DND-41 (cell line): ENCODE results near the gene DHRS7B.

ENCODE experiments used
- ATAC-seq: fragments of 200-7000 bp; cut with Tn5 transposase; 3 replicates; pipeline ENCODE4 v1.9.1; 2021; ENCODE audit warnings: low read depth; ENCODE audit not compliant: insufficient read depth
- DNase-seq: peaks from one replicate; pipeline ENCODE4 v3.0.0-alpha.2; 2020
- H2AFZ ChIP-seq: 2 replicates; pipeline ENCODE4 v1.6.0; 2012; ENCODE audit warnings: low read depth, low read length
- H3K27ac ChIP-seq: 2 replicates; pipeline ENCODE4 v1.5.1; 2012; ENCODE audit warnings: low read length, inconsistent platforms
- H3K27me3 ChIP-seq: fragments of 200-600 bp; sonication (generic); 2 replicates; pipeline ENCODE4 v1.6.0; 2012; ENCODE audit warnings: low read length, mild to moderate bottlenecking, inconsistent platforms; ENCODE audit not compliant: insufficient read depth, poor library complexity
- H3K36me3 ChIP-seq: 2 replicates; pipeline ENCODE4 v1.5.1; 2012; ENCODE audit warnings: low read length, inconsistent platforms; ENCODE audit not compliant: insufficient read depth
- H3K4me1 ChIP-seq: 2 replicates; pipeline ENCODE4 v1.5.1; 2012; ENCODE audit warnings: mild to moderate bottlenecking, low read length; ENCODE audit not compliant: insufficient read depth
- H3K4me2 ChIP-seq: 2 replicates; pipeline ENCODE4 v1.6.0; 2012; ENCODE audit warnings: mild to moderate bottlenecking, moderate library complexity, low read length, inconsistent platforms; ENCODE audit not compliant: insufficient read depth
- H3K4me3 ChIP-seq, 2 experiments: fragments of 200-600 bp in 1 of 2; shearing (Covaris generic) in 1 of 2; 2 replicates each; pipeline ENCODE4 v1.5.1; 2012 to 2016; ENCODE audit warnings: inconsistent platforms in 2 of 2, low read length in 2 of 2, mild to moderate bottlenecking in 2 of 2, low read depth in 1 of 2, moderate library complexity in 1 of 2
- H3K79me2 ChIP-seq: 2 replicates; pipeline ENCODE4 v1.6.0; 2012; ENCODE audit warnings: low read length, inconsistent platforms; ENCODE audit not compliant: insufficient read depth
- H3K9ac ChIP-seq: 2 replicates; pipeline ENCODE4 v1.6.0; 2012; ENCODE audit warnings: low read depth, mild to moderate bottlenecking, inconsistent platforms, low read length, moderate library complexity
- H3K9me3 ChIP-seq: 2 replicates; pipeline ENCODE4 v1.5.1; 2012; ENCODE audit warnings: low read length, moderate library complexity, mild to moderate bottlenecking, inconsistent platforms; ENCODE audit not compliant: insufficient read depth, severe bottlenecking
- H4K20me1 ChIP-seq: 2 replicates; pipeline ENCODE4 v1.6.0; 2012; ENCODE audit warnings: low read length; ENCODE audit not compliant: insufficient read depth
- EZH2 ChIP-seq: IDR thresholded peaks from 3 replicates; pipeline ENCODE4 v1.6.1; 2012; ENCODE audit warnings: borderline replicate concordance, low read depth, mild to moderate bottlenecking, moderate library complexity, low read length, inconsistent platforms; ENCODE audit not compliant: severe bottlenecking
- TF ChIP-seq, protein P1 (sequence below): IDR thresholded peaks from 2 replicates; pipeline ENCODE4 v1.5.1; 2012; ENCODE audit warnings: borderline replicate concordance, low read length, moderate library complexity, mild to moderate bottlenecking; ENCODE audit not compliant: poor library complexity, severe bottlenecking; ENCODE audit errors: extremely low read depth

The DHRS7B gene

DNA sequence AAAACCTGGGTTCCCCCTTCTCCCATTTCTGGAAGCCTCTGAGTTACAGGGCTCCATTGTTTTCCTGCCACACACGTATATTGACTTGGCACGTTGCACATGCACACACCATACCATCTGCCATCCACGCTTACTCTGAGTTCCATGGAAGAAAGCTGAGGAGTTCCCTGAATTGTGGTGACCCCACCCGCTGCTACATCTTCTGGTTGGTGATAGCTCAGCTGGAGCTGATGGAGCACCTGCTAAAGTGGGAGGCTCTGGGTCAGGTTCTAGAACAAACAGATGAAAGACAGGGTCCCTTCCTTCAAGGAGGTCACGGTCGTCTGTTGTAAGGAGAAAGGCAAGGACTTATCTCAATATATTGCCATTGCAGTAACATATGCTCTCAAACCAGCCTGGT, 46.1 kb downstream of the DHRS7B start:
- Histone ChIP-seq H4K20me1 (peaks cover 11% of the 10 kb centered on the region; the same call in 1 of the 2 replicates), H2AFZ (no peak overlapping the region), H3K27ac (no peak overlapping the region), H3K36me3 (peaks cover 19% of the 10 kb centered on the region), H3K27me3 (no peaks in the 10 kb centered on the region), H3K79me2 (peaks cover 9% of the 10 kb centered on the region), H3K4me3 (no peak overlapping the region), H3K9ac (no peak overlapping the region), H3K9me3 (no peaks in the 10 kb centered on the region), H3K4me2 (no peak overlapping the region), H3K4me1 (no peaks in the 10 kb centered on the region)
- ATAC-seq: no peak
- TF ChIP-seq, protein P1, sequence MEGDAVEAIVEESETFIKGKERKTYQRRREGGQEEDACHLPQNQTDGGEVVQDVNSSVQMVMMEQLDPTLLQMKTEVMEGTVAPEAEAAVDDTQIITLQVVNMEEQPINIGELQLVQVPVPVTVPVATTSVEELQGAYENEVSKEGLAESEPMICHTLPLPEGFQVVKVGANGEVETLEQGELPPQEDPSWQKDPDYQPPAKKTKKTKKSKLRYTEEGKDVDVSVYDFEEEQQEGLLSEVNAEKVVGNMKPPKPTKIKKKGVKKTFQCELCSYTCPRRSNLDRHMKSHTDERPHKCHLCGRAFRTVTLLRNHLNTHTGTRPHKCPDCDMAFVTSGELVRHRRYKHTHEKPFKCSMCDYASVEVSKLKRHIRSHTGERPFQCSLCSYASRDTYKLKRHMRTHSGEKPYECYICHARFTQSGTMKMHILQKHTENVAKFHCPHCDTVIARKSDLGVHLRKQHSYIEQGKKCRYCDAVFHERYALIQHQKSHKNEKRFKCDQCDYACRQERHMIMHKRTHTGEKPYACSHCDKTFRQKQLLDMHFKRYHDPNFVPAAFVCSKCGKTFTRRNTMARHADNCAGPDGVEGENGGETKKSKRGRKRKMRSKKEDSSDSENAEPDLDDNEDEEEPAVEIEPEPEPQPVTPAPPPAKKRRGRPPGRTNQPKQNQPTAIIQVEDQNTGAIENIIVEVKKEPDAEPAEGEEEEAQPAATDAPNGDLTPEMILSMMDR: no peak
- no peak for TF ChIP-seq EZH2
- DNase-seq: no peak

DNA sequence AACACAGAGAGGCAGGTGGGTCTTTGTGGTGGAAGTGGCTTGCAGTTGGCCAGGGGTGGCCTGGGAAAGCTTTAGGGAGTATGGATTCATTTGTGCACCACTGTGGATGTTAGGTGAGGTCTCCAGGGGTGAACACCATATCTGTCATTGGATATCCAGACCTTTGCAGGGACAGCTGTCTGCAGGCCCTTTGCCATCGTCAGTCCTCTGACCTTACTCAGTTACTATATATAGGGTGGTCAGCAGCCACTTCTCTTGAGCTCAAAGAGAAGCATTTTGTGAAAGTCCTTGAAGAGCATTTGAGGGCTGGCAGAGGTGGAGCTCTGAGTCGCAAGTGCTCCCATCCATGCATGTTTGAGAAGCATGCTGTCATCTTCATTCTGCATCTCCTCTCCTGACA, 46.8 kb downstream of the DHRS7B start:
- ATAC-seq: no peak
- peaks cover 7% of the 10 kb centered on the region; the same call in 1 of the 2 replicates for H3K79me2 ChIP-seq
- no peak overlapping the region for H3K27ac ChIP-seq

DNA sequence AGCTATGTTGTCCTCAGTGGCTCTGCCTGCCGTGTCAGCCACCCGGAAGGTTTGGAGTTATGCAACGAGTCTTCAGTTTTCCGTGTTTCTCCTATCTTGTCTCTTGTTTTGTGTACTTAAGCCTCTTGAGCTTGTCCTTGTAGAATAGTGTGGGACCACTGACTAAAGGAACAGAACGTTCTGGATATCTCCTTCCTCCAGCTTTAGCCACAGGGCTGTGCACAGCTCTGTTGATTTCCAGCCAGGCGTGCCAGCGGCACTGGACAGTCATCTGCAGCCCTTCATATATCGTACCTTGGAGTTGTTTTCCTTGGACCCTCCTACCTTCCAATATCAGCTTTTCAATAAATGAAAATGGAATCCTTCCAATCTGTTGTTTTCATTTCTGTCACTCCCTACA, 47.4 kb downstream of the DHRS7B start:
- no peak for ATAC-seq
- Histone ChIP-seq H2AFZ (no peak overlapping the region), H3K27me3 (no peaks in the 10 kb centered on the region), H3K27ac (no peak overlapping the region), H3K9me3 (no peaks in the 10 kb centered on the region), H3K9ac (no peak overlapping the region), H3K4me3 (no peak overlapping the region), H3K4me1 (no peaks in the 10 kb centered on the region), H4K20me1 (peaks cover 11% of the 10 kb centered on the region; the same call in 1 of the 2 replicates), H3K4me2 (no peak overlapping the region), H3K79me2 (peaks cover 7% of the 10 kb centered on the region; the same call in 1 of the 2 replicates), H3K36me3 (peaks cover 23% of the 10 kb centered on the region)
- TF ChIP-seq EZH2: no peak
- DNase-seq: no peak

More for the DNA sequence above, 46.8 kb downstream of the DHRS7B start:
- H3K4me3 ChIP-seq: no peak overlapping the region
- no peak overlapping the region for H3K4me2 ChIP-seq
- peaks cover 11% of the 10 kb centered on the region; the same call in 1 of the 2 replicates for H4K20me1 ChIP-seq
- H3K9ac ChIP-seq: no peak overlapping the region
- H3K9me3 ChIP-seq: no peaks in the 10 kb centered on the region
- no peak for DNase-seq
- no peaks in the 10 kb centered on the region for H3K4me1 ChIP-seq
- H2AFZ ChIP-seq: no peak overlapping the region
- TF ChIP-seq EZH2: no peak
- TF ChIP-seq, protein P1: no peak
- H3K36me3 ChIP-seq: peaks cover 23% of the 10 kb centered on the region
- no peaks in the 10 kb centered on the region for H3K27me3 ChIP-seq

DNA sequence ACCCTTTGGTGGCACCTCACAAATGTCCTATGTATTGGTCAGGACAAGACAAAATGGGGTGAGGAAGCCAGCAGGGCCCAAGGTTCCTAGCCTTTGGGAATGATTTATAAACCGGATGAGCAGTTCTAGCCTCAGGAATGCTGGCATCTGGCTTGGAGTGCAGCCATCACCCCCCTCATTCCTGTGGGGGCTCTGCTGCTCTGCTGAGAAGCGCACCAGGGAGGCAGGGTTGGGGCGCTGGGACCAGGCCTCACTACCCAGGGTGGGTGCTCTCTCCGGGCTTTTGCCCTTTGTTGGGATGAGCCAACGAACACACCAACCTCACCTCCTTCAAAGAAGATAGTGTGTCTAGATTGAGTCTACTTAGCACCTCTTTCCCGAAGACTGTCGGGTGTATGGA, 47.9 kb downstream of the DHRS7B start:
- Histone ChIP-seq H3K4me1 (no peaks in the 10 kb centered on the region), H3K27ac (no peak overlapping the region), H3K4me3 (no peak overlapping the region), H3K79me2 (peaks cover 7% of the 10 kb centered on the region; the same call in 1 of the 2 replicates), H3K9ac (no peak overlapping the region), H2AFZ (no peak overlapping the region), H3K4me2 (no peak overlapping the region), H3K9me3 (no peaks in the 10 kb centered on the region), H3K36me3 (peaks cover 23% of the 10 kb centered on the region), H4K20me1 (peaks cover 11% of the 10 kb centered on the region; the same call in 1 of the 2 replicates), H3K27me3 (no peaks in the 10 kb centered on the region)
- DNase-seq (no peak), ATAC-seq (no peak)
- TF ChIP-seq, protein P1: no peak
- no peak for TF ChIP-seq EZH2
